Jurkat, Clone E6-1 (cell line): ENCODE results near the gene SGCD.
A peak's percentile ranks its signal among the peaks of the same experiment; 100 is the strongest.

ENCODE experiments used
- DNase-seq: peaks from one replicate; pipeline ENCODE4 v3.0.0-alpha.2; 2011; ENCODE audit warnings: low read depth, low spot score
- H3K4me3 ChIP-seq: 2 replicates; pipeline ENCODE4 v1.5.1; 2011; ENCODE audit warnings: mild to moderate bottlenecking, low read length, control low read depth, moderate library complexity

SGCD gene

GRCh38 chr5:156778752-156779151 lies 451.8 kb downstream of the SGCD start:
- no peak for DNase-seq
- H3K4me3 ChIP-seq = no peak overlapping the region

- H3K4me3 ChIP-seq = no peak overlapping the region
- DNase-seq = no peak
These were observed 452.5 kb downstream of the SGCD start for GRCh38 chr5:156779436-156779835.

DNA sequence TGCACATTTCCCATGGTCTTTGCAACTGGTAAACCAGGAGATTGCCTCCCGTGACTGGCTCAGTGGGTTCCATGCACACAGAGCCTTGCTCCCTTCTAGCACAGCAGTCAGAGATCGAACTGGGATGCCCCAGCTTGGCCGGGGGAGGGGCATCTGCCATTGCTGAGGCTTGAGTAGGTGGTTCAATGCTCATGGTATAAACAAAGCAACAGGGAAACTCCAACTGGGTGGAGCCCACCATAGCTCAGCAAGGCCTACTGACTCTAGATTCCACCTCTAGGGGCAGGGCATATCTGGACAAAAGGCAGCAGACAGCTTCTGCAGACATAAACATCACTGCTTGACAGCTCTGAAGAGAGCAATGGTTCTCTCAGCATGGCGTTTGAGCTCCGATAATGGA lies 456.1 kb downstream of the SGCD start:
- DNase-seq = no peak
- no peak overlapping the region for H3K4me3 ChIP-seq

DNA sequence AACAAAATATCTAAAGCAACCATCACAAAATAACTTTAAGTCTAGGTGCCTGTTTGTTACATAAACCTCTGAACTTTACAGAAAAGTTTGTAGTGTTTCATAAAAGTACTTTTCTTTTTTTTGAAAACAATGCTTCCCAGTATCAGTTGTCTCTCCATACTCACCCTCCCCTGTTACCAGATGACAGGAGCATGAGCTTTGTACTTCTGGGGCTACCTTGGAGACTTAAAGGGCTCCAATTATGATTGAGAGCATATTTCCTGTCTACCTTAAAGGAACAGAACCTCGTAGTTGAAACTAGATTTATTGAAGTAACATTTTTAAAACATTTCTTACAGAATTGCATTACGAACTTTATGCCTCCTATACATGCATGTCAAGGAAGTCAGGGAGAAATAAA lies 467.7 kb downstream of the SGCD start:
- DNase-seq = no peak
- H3K4me3 ChIP-seq = no peak overlapping the region

- no peak for DNase-seq
- no peak overlapping the region for H3K4me3 ChIP-seq
These were observed 471.2 kb downstream of the SGCD start for GRCh38 chr5:156798201-156798600.

DNA sequence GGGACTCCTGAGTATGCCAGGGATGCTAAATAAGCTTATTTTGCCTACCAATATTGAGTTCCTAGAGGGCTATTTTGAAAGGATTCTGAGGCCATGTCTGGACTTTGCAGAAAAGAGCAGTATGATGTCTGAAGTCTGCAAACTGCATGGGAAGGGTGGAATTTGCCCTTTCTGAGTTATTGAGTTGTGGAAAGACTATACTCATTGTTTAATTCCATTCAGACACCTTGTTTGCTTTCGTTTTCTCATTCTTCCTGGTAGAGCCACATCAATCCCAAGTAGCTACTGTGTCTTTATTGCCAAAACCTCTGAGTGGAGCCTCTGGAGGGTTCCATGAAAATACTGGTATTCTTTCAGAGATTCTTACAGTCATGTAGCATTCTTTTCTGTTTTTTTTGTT lies 472.2 kb downstream of the SGCD start:
- no peak overlapping the region for H3K4me3 ChIP-seq
- no peak for DNase-seq

- no peak for DNase-seq
- H3K4me3 ChIP-seq = no peak overlapping the region
These were observed 474.0 kb downstream of the SGCD start for GRCh38 chr5:156800929-156801328.

DNA sequence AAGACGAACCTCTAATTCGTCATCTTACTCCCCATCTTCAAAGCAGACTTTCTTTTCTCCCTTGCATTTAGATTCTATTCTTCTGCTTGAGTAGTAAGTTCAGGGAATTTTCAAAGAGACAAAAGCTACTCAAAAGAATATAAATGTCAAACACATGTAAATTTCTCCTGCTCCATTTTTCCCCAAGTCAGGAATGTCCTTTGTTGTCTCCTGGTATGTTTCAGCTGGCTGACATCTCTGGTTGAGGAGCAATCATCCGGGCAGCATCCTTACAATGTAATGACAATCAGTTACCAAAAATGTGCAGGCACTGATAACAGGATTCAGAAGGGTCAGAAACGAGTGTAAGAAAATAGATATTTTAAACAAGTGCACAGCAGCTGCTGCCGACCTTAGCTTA lies 475.5 kb downstream of the SGCD start:
- H3K4me3 ChIP-seq = no peak overlapping the region
- DNase-seq = no peak

GRCh38 chr5:156803404-156803803 lies 476.4 kb downstream of the SGCD start:
- no peak for DNase-seq
- H3K4me3 ChIP-seq = no peak overlapping the region

- DNase-seq = no peak
- H3K4me3 ChIP-seq = no peak overlapping the region
These were observed 486.0 kb downstream of the SGCD start for GRCh38 chr5:156812959-156813358.

DNA sequence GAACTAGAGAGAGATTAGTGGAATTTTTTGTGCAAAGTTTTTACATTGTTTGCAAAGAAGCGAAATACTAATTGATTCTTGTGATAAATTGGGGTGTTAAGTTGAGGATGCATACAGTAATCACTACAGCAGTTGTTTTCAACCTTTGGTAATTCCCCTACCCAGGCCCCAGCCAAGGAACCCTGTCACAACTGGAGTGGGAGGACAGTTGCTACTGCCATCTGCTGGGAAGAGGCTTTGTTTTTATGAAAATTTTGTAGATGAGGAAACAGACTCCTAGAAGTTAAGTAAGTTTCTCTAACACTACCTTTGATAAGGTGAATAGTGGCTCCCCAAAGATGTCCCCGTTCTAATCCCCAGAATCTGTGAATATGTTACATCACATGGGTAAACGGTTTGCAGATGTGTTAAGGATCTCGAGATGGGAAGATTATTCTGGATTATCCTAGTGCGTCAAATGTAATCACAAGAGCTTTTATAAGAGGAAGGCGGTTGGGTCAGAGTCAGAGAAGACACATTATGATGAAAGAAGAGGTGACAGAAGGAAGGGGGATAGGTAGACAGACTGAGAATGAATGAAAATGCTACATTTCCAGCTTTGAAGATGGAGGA lies 489.1 kb downstream of the SGCD start:
- no peak overlapping the region for H3K4me3 ChIP-seq
- peak; percentile 9 for DNase-seq
